GM18873 (cell line): ENCODE data around the gene USP53.
"Not testable (repeated sequence)": the region's sequence is repeated elsewhere in the genome, so short reads cannot be mapped to it uniquely, and the experiment has no call there.

Experiments
- ATAC-seq: cut with Tn5 transposase; IDR thresholded peaks from one replicate; pipeline ENCODE4 v1.9.1; 2021; ENCODE audit warnings: mild to moderate bottlenecking, moderate library complexity, moderate number of reproducible peaks; ENCODE audit not compliant: unreplicated experiment, low FRiP score

USP53 gene

DNA sequence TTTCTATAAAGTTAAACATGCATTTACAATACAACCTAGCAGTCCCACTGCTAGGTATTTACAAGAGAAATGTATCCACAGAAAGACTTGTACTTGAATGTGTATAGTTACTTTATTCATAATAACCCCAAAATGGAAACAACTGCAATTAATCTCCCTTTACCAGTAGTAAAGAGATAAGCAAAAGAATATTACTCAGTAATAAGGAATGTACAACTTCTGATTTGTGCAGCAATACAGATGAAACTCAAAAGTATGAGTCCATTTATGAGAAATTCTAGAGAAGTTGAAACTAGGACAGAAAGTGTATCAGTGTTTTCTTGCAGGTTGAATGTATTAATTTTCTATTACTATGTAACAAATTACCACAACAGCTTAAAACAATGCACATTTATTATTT, 15.2 kb downstream of the USP53 start:
- ATAC-seq = no peak

DNA sequence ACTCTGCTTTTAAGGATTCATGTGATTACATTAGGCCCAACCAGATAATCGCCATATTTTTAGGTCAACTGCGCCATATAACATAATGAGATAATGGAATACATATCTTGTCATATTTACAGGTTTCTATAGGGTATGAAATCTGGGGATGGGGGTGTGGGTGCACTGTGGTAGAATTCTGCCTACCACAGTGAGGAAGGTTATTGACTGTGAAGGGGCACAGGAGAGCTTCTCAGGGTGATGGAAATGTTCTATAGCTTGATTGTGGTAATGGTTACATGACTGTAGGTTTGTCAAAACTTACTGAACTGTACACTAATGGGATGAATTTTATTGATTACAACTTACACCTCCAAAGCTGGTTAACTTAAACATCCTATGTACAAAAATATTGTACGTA, 15.9 kb downstream of the USP53 start:
- ATAC-seq = no peak

DNA sequence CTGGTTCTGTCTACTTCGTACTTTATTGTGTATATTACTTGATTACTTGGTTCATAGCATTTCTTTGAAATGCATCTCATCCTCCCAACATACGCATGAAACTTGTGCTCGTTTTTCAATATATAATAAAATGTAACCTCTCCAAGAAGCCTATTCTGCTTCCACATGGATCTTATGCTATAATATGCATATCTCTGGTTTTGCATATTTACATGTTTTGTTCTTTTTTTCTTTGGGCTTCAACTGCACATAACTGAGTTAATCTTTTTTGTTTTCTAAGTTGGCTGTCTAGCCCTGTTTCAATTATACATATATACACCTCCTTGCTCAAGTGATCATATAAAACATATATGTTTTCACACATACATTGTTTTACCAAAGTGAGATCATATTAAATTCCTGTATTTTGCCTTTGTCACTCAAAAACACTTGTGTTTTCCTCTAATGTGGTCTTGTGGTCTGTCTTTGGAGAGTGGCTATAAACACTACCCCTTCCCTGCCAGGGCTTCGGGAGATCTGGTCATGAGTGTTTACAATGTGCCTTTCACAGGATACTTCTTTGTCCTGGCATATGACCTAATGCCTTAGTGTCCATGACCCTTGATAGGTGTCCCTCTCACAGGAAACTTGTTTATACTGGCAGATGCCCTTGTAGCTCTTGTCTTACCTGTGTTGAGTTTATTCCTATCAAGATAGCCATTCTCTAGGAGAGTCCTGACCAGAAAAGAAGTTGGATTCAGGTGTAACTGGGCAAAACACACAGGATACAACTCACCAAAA, 17.6 kb downstream of the USP53 start:
- ATAC-seq = no peak

DNA sequence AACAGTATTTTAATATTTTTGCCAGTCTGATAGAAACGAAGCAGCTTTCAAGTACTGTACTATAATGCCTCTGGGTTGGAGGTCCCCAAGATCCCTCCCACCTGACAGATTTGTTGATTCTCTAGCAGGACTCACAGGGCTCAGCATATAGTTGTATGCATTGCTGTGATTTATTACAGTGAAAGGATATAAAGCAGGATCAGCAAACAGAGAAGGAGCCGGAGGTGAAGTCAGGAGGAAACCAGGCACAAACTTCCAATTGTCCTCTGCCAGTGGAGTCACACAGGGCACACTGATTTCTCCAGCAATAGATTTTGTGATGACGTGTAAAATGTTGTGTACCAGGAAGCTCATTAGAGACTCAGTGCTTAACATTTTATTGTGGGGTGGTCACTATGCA, 19.0 kb downstream of the USP53 start:
- ATAC-seq = no peak

DNA sequence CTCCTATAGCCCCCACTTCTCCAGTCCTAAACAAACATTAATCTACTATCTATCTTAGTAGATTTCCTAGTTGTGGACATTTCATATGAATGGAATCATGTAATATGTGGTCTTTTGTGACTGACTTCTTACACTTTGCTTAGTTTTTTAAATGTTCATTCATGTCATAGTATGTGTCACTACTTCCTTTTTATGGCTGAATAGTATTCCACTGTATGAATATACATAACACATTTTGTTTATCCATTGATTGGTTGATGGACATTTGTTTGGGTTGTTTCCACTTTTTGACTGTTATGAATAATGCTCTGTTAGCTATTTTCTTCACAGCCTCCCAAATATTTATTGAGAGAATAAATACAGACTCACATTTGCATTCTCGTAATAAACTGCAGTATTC, 19.8 kb downstream of the USP53 start:
- no peak for ATAC-seq

DNA sequence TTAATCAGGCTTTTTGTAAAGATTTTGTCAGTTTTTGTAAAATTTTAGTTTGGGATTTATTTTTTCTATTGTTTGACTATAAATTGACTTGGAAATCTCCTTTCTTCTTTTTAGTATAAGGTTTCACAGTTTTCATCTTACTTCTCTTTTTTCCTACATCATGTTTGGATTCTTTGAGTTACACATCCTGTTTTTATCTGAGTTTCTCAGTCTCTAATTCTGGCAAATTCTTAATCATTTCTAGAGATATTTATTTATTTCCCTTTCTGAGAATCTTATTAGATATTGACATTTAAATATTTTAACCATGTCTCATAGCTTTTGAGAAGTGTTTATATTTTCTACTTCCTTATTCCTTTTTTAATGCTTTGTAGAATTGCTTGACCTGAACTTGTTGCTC, 20.7 kb downstream of the USP53 start:
- ATAC-seq = no peak

DNA sequence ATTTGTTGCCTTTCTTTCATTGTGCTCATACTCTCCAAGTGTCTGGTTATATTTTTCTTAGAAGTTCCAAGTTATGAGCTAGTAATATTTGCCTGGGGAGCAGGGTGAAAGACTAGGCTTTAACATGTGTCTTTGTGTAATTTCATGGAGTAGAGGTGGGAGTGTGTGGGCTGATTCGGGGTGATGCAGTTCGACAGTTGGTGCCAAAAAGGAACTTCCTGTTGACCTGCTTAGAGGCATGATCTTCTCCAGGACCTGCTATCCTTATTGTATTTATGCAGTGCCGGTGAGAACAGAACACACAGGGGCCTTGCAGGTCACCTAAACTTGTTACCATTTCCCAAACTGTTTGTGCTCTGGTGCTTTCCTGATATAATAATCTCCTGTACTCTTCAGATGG, 21.2 kb downstream of the USP53 start:
- ATAC-seq = no peak

DNA sequence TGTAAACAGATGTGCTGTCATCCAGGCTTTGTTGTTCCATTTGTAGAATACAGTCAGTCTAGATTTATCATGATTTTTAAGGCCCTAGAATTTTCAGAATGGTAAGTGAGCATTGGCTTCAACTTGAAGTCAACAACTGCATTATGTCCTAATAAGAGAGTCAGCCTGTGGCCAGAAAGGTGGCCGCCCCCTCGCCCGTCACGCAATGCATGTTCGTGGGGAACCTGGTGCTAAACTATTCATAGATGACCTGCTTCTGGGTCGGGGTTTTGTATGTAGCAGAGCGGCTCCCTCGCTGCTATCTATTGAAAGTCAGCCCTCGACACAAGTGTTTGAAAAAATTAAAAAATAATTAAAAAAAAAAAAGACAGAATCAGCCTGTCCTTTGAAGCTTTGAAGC, 24.7 kb downstream of the USP53 start:
- ATAC-seq = no peak

DNA sequence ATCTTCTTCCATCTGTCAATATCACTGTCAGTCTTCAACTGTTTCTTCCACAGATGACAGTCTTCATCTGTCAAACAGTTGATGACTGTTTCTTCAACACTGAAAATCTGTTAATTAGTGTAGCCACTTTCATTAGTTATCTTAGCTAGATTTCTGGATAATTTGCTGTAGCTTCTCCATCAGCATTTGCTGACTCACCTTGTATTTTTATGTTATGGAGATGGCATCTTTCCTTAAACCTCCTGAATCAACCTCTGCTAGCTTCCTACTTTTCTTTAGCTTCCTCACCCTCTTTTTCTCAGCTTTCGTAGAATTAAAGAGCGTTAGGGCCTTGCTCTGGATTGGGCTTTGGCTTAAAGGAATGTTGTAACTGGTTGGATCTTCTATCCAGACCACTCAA, 25.1 kb downstream of the USP53 start:
- no peak for ATAC-seq

DNA sequence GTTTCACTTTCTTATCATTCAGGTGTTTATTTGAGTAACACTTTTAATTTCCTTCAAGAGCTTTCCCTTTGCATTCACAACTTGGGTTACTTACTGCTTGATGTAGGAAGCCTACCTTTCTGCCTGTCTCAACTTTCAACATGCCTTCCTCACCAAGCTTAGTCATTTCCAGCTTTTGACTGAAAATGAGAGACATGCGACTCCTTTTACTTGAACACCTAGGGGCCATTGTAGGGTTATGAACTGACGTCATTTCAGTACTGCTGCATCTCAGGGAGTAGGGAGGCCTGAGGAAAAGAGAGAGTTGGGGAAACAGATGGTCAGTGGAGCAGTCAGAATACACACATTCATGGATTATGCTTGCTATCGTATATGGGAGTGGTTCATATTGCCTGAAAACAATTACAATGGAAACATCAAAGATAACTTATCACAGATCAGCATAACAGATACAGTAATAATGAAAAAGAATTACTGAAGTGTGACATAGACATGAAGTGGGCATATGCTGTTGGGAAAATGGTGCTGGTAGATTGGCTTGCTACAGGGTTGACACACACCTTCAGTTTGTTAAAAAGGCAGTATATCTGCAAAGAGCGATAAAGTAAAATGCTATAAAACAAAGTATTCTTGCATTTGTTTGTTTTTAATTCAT, 25.7 kb downstream of the USP53 start:
- ATAC-seq = peak; percentile 100

DNA sequence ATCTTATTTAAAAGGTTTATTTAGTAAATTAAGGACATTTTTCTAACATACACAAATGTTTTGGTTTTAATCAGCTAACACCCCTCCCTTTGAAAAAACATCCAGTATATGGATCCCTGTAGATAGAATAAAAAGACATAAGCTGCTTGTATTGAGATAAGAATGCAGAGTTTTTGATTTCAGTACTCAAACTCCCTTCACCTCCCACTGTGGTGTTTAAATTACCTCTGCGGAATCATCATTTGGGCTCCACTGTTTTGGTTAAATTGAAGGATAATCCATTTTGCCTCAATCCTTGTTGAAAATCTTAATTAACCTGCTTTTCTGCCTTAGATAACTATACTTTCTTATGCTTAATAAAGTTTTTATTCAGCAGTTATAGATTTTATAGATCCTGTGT, 27.6 kb downstream of the USP53 start:
- ATAC-seq = no peak

DNA sequence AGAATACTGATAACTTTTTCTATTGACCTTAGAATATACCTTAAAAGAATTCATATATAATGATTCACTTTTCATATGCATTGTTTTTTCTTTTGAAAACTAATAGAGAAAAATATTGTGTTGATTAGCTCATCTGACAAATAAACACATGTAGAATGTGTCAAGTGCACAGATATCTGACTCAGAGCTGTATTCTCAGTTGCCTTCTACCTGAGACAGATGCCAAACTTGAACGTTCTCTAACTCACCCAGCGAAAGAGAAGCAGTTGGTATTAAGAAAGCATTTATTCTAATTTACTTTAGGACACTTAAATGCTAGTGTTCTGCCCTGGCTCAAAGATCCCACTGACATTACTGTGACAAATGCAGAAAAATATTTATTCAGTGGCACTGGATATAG, 28.1 kb downstream of the USP53 start:
- ATAC-seq = no peak

DNA sequence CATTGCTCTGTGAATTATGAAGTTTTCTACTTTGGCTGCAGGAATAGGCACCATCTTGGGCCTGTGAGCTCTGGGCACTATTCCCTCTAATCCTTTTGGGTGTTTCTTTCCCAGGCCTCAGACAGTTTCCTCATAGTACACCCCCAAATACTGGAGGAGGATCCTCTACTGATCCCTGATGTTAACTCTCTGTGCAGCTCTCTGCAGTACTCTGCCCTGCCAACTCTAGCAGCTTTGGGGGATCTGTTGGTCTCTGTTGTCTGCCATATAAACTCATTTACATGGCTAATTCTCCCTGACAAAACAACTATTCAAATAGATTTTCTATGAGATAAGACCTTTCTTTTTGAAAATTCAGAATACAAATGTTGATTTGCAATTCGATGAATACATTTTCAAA, 29.9 kb downstream of the USP53 start:
- ATAC-seq = no peak

DNA sequence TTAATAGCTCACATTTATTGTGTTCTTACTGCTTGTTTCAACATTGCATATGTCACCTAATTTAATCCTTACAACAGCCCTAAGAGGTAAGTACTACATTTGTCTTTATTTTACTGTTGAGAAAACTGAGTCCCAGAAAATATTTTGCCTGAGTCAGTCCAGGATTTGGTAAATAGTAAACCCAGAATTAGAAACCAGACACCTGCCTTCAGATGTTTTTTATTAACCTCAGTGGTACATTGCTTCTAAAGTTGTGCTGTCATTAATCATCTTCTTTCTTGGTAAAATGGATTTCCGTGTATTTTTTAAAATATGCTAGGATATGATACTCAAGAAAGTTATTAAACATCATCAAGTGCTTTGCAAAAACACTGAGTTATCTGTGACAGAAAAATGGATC, 31.4 kb downstream of the USP53 start:
- no peak for ATAC-seq

DNA sequence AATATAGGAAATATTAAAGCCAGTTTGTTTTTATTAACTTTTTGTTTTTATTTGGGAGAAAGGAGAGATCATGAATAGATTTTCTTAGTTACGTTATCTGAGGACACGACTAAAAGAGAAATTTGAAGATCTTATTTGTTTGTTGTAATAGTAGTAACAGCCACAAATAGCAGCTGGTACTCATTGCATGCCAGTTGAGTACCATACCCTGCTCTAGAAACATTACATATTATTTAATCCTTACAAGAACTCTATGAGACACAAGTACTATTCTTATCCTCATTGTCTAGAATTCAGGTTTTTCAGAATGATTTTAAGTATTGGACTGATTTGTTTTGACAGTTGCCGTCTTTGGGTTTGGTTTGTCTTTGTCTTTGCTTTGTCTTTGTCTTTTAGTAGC, 31.8 kb downstream of the USP53 start:
- ATAC-seq = no peak

DNA sequence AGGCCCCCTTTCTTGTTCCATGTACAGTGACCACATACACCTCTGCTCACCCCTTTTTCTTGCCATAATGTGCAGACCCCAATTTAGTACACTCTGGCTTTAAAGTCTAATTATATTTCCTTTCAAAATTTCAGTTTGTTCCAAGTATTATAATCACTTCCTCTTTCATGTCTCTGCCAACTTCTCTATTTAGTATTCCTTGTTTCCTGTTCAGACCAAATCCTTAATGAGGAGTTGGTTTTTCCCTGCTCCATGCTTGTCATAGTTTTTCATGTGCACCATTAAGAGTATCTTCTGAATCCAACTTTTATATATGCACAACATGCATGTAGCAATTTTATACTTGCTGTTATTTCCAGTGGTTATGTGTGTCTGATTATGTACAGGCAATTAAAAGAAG, 32.3 kb downstream of the USP53 start:
- ATAC-seq = no peak

DNA sequence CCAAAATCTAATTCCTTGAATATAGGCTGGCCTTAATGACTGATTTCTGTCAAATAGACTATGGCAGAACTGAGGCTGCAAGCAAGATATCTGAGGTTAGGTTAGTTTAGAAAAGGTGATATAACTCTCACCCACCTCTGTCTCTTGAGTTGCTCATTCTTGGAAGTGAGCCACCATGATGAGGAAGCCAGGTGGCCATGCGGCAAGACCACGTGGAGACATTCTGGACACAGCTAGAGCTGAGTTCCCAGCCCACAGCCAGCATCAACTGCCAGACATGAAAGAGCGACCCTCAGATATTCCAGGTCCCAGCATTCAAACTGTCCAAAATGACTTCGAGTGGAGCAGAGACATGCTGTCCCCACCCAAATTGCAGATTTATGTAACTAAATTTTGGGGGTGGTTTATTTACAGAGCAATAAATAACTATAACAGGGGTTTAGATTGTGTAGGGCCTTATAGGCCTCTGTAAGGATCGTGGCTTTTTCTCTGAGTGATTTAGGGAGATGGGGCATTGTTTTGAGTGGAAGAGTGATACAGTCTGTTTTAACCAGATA, 33.7 kb downstream of the USP53 start:
- ATAC-seq = no peak

DNA sequence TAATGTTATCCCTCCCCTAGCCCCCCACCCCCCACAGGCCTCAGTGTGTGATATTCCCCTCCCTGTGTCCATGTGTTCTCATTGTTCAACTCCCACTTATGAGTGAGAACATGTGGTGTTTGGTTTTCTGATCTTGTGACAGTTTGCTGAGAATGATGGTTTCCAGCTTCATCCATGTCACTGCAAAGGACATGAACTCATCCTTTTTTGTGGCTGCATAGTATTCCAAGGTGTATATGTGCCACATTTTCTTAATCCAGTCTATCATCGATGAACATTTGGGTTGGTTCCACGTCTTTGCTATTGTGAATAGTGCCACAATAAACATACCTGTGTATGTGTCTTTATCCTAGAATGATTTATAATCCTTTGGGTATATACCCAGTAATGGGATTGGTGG, 38.5 kb downstream of the USP53 start:
- not testable (repeated sequence) for ATAC-seq

DNA sequence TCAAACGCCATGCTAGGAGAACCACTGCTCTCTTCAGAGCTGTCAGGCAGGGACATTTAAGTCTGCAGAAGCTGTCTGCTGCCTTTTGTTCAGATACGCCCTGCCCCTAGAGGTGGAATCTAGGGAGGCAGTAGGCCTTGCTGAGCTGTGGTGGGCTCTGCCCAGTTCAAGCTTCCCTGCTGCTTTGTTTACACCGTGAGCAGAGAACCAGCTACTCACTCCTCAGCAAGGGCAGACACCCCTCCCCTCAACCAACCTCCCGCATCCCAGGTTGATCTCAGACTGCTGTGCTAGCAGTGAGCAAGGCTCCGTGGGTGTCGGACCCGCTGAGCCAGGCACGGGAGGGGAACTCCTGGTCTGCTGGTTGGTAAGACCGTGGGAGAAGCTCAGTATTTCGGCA, 42.7 kb downstream of the USP53 start:
- ATAC-seq = not testable (repeated sequence)

DNA sequence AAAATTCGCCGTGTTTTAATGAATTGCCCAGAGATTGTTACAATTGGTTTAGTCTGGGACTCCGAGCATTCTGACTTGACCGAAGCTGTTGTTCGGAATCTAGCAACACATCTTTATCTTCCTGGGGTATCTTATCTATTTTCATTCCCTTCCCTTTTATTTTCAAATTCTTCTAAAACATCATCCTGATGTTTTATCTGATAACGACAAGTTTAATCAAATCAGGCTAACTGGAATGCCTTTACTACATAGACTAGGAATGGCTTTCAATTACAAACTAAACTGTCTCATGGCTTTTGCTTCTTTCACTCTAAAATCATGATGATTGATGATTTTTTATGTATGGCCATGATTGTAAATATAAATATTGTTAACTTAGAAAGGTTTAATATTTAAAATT, 48.0 kb downstream of the USP53 start:
- ATAC-seq = no peak

DNA sequence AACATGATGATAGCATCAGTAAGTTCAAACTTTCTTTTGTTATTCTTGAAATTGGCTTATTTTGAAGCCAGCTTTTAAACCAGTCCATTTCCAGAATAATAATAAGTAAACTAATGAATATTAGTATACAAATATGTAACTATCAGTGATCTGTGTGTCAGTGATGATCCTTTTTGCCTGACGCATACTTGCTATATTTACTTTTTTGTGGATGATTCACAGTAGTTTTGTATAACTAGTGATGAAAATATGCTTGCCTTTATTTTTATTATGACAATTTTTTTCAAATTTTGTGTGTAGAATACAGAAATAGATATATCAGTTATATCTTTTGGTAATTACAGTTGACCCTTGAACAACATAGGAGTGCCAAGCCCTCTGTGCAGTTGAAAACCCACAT, 49.5 kb downstream of the USP53 start:
- no peak for ATAC-seq

DNA sequence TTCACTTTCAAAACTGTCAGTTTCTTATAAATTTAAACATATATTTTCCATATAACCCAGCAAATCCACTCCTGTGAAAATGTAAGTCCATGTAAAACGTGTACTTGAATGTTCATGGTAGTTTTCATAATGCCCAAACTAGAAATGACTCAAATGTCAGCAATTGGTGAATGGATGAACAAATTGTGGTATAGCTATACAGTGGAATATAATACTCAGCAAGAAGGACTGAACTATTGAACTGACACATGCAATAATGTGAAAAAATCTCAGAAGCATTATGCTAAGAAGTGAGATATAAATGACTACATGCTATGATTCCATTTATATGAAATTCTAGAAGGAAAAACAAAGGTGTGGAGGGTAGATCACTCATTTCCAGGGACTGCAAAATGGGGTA, 52.2 kb downstream of the USP53 start:
- no peak for ATAC-seq
